IMR-90 (cell line): ENCODE data around the gene DOCK2. TPM values are rescaled to one million over a fixed set of nuclear protein-coding genes. Genes with fewer than 3 reads are reported as not detected.

Source experiments
- ATAC-seq: fragments of 200-7000 bp; cut with Tn5 transposase; 2 replicates; pipeline ENCODE4 v1.9.1; 2020; ENCODE audit warnings: low read depth, mild to moderate bottlenecking, moderate library complexity
- BruUV-seq: library from RNA; stranded (reverse); fragments of 400-500 nt; replicated peaks from 2 replicates; lab custom pipeline; 2021; lab: Mats Ljungman, UMichigan
- CTCF ChIA-PET: fragments of 300-600 bp; formaldehyde crosslinking; extraction: SDS; loops from one replicate; lab custom pipeline; 2021; ENCODE audit warnings: antibody characterized with exemption; lab: Yijun Ruan, JAX
- POLR2A ChIA-PET: fragments of 300-600 bp; sonication (Branson Sonifier 250); formaldehyde crosslinking; loops from one replicate; lab custom pipeline; 2022; ENCODE audit warnings: antibody characterized with exemption; ENCODE audit not compliant: unreplicated experiment; lab: Charles Lee
- DNase-seq: peaks from one replicate; pipeline ENCODE4 v3.0.0; 2013
- H2AFZ ChIP-seq: replicated peaks from 2 replicates; pipeline ENCODE3; 2013; ENCODE audit warnings: low read length, mild to moderate bottlenecking; ENCODE audit not compliant: poor library complexity
- H2AK5ac ChIP-seq: 2 replicates; pipeline ENCODE4 v1.6.1; 2013; ENCODE audit warnings: low read depth, low read length, inconsistent platforms
- H2AK9ac ChIP-seq: replicated peaks from 2 replicates; pipeline ENCODE3; 2013; ENCODE audit warnings: mild to moderate bottlenecking, low read depth, low read length, moderate library complexity; ENCODE audit not compliant: poor library complexity
- H2BK120ac ChIP-seq: 2 replicates; pipeline ENCODE4 v1.6.1; 2013; ENCODE audit warnings: low read depth, low read length, inconsistent platforms
- H2BK15ac ChIP-seq: 3 replicates; pipeline ENCODE4 v1.6.1; 2013; ENCODE audit warnings: low read depth, low read length, inconsistent platforms
- H2BK20ac ChIP-seq: 2 replicates; pipeline ENCODE4 v1.6.1; 2013; ENCODE audit warnings: low read depth, mild to moderate bottlenecking, inconsistent platforms, low read length, moderate library complexity
- H2BK5ac ChIP-seq: 2 replicates; pipeline ENCODE4 v1.6.1; 2013; ENCODE audit warnings: mild to moderate bottlenecking, low read depth, low read length, inconsistent platforms; ENCODE audit not compliant: poor library complexity, severe bottlenecking
- H3K14ac ChIP-seq: replicated peaks from 2 replicates; pipeline ENCODE4 v1.6.1; 2013; ENCODE audit warnings: low read depth, low read length, inconsistent platforms
- H3K18ac ChIP-seq: 2 replicates; pipeline ENCODE4 v1.6.1; 2013; ENCODE audit warnings: low read depth, low read length, control low read depth
- H3K23ac ChIP-seq: 2 replicates; pipeline ENCODE4 v1.6.1; 2013; ENCODE audit warnings: low read depth, low read length, inconsistent platforms
- H3K27ac ChIP-seq: 2 replicates; pipeline ENCODE4 v1.5.1; 2013; ENCODE audit warnings: mild to moderate bottlenecking, control low read depth, low read length; ENCODE audit not compliant: insufficient read depth
- H3K27me3 ChIP-seq: 2 replicates; pipeline ENCODE4 v1.6.1; 2013; ENCODE audit warnings: low read length; ENCODE audit not compliant: control insufficient read depth, insufficient read depth
- H3K36me3 ChIP-seq: 2 replicates; pipeline ENCODE4 v1.6.1; 2013; ENCODE audit warnings: low read length, mixed read lengths; ENCODE audit not compliant: control insufficient read depth, insufficient read depth
- H3K4ac ChIP-seq: 2 replicates; pipeline ENCODE4 v1.6.1; 2013; ENCODE audit warnings: low read depth, low read length, inconsistent platforms
- H3K4me1 ChIP-seq: 2 replicates; pipeline ENCODE4 v1.6.1; 2013; ENCODE audit warnings: low read length, mixed read lengths; ENCODE audit not compliant: control insufficient read depth, insufficient read depth
- H3K4me2 ChIP-seq: 2 replicates; pipeline ENCODE4 v1.6.1; 2013; ENCODE audit warnings: low read depth, mild to moderate bottlenecking, control low read depth, low read length, moderate library complexity
- H3K4me3 ChIP-seq: 2 replicates; pipeline ENCODE4 v1.5.1; 2013; ENCODE audit warnings: low read depth, mild to moderate bottlenecking, control low read depth, low read length, moderate library complexity; ENCODE audit not compliant: insufficient read depth
- H3K56ac ChIP-seq: 2 replicates; pipeline ENCODE4 v1.6.1; 2013; ENCODE audit warnings: low read length, inconsistent platforms; ENCODE audit not compliant: insufficient read depth; ENCODE audit errors: extremely low read depth
- H3K79me1 ChIP-seq, 2 experiments: 2 replicates each; pipeline ENCODE4 v1.6.1; 2013; ENCODE audit warnings: low read length in 2 of 2, inconsistent platforms in 1 of 2, low read depth in 1 of 2
- H3K9ac ChIP-seq: 2 replicates; pipeline ENCODE4 v1.6.1; 2013; ENCODE audit warnings: low read depth, low read length, control low read depth
- H3K9me1 ChIP-seq: 2 replicates; pipeline ENCODE4 v1.6.1; 2013; ENCODE audit warnings: low read length, inconsistent platforms; ENCODE audit not compliant: insufficient read depth
- H3K9me3 ChIP-seq: 2 replicates; pipeline ENCODE4 v1.6.1; 2013; ENCODE audit warnings: low read length; ENCODE audit not compliant: control insufficient read depth, insufficient read depth
- H4K20me1 ChIP-seq: 2 replicates; pipeline ENCODE4 v1.6.1; 2013; ENCODE audit warnings: low read length, inconsistent platforms; ENCODE audit not compliant: insufficient read depth
- H4K5ac ChIP-seq: 2 replicates; pipeline ENCODE4 v1.6.1; 2013; ENCODE audit warnings: mild to moderate bottlenecking, low read depth, low read length, control low read depth
- H4K8ac ChIP-seq, 2 experiments: 2 replicates each; pipeline ENCODE4 v1.6.1; 2013; ENCODE audit warnings: low read depth in 2 of 2, low read length in 2 of 2, control low read depth in 1 of 2, inconsistent platforms in 1 of 2
- H4K91ac ChIP-seq: 2 replicates; pipeline ENCODE4 v1.6.1; 2013; ENCODE audit warnings: low read depth, low read length, inconsistent platforms; ENCODE audit not compliant: insufficient read depth
- BHLHE40 ChIP-seq: fragments of 150-350 bp; IDR thresholded peaks from 2 replicates; pipeline ENCODE4 v1.6.1; 2016; ENCODE audit warnings: mild to moderate bottlenecking, low read depth, low read length
- CEBPB ChIP-seq: IDR thresholded peaks from 2 replicates; pipeline ENCODE4 v1.6.1; 2012; ENCODE audit warnings: low read depth, low read length, improper control_type of control experiment
- CHD1 ChIP-seq: IDR thresholded peaks from 2 replicates; pipeline ENCODE4 v1.6.1; 2012; ENCODE audit warnings: low read depth, low read length, improper control_type of control experiment
- CTCF ChIP-seq: conservative IDR thresholded peaks from 2 replicates; pipeline ENCODE4 v1.5.1; 2012; ENCODE audit warnings: mild to moderate bottlenecking, low read depth, low read length, improper control_type of control experiment
- ELK1 ChIP-seq: fragments of 150-350 bp; IDR thresholded peaks from 2 replicates; pipeline ENCODE4 v1.6.1; 2016; ENCODE audit warnings: low read depth, mild to moderate bottlenecking, low read length, moderate library complexity, borderline replicate concordance
- FOS ChIP-seq: fragments of 150-350 bp; IDR thresholded peaks from 2 replicates; pipeline ENCODE4 v1.6.1; 2016; ENCODE audit warnings: low read depth, low read length
- MAFK ChIP-seq: IDR thresholded peaks from 2 replicates; pipeline ENCODE4 v1.6.1; 2012; ENCODE audit warnings: low read depth, low read length, improper control_type of control experiment
- MXI1 ChIP-seq: IDR thresholded peaks from 2 replicates; pipeline ENCODE4 v1.6.1; 2012; ENCODE audit warnings: low read depth, mild to moderate bottlenecking, low read length, moderate library complexity, borderline replicate concordance
- NFE2L2 ChIP-seq: fragments of 150-350 bp; IDR thresholded peaks from 2 replicates; pipeline ENCODE4 v1.6.1; 2016; ENCODE audit warnings: low read depth, mild to moderate bottlenecking, low read length
- POLR2A ChIP-seq: IDR thresholded peaks from 2 replicates; pipeline ENCODE4 v1.6.1; 2012; ENCODE audit warnings: mild to moderate bottlenecking, low read depth, low read length
- RAD21 ChIP-seq: IDR thresholded peaks from 2 replicates; pipeline ENCODE4 v1.6.1; 2012; ENCODE audit warnings: low read length, improper control_type of control experiment
- RFX5 ChIP-seq: IDR thresholded peaks from 2 replicates; pipeline ENCODE4 v1.8.0; 2012; ENCODE audit warnings: low read depth, mild to moderate bottlenecking, low read length, moderate library complexity
- SMC3 ChIP-seq: fragments of 150-350 bp; IDR thresholded peaks from 2 replicates; pipeline ENCODE4 v1.6.1; 2016; ENCODE audit warnings: low read depth, mild to moderate bottlenecking, antibody characterized with exemption, low read length, moderate library complexity
- WGBS, 2 experiments: methylation state at CpG; one replicate each; pipeline versions ENCODE4 v1.1.5 to v1.1.7; 2013; ENCODE audit warnings: missing lambda C conversion rate in 2 of 2; ENCODE audit not compliant: insufficient read length in 1 of 2; ENCODE audit errors: extremely low coverage in 2 of 2; 5-methylcytosine and 5-hydroxymethylcytosine counted together
- dilution Hi-C: fragments of 300-500 bp; cut with HindIII; formaldehyde crosslinking; loops from one replicate; pipeline ENCODE4 v1.14.3; 2018; ENCODE audit warnings: low sequenced_read_pairs; ENCODE audit not compliant: unreplicated experiment
- in situ Hi-C: fragments of 300-500 bp; cut with MboI; formaldehyde crosslinking; loops from 3 replicates; pipeline ENCODE4 v1.14.3; 2019; ENCODE audit warnings: low sequenced_read_pairs, inconsistent platforms, mixed read lengths
- intact Hi-C: fragments of 100-400 bp; cut with micrococcal nuclease; formaldehyde crosslinking; loops from 2 replicates; pipeline ENCODE4 v1.10.0; 2022
- polyA plus RNA-seq, 3 experiments: library from polyadenylated mRNA; depleted of rRNA; stranded (reverse); fragments of >200 nt; gene quantifications; 2 replicates each; pipeline ENCODE4 v1.2.3, GENCODE V29; 2012; ENCODE audit warnings: low replicate concordance in 1 of 3
- total RNA-seq: library from RNA; depleted of rRNA; stranded (reverse); fragments of >200 nt; gene quantifications from 2 replicates; pipeline ENCODE4 v1.2.3, GENCODE V29; 2012

Gene DOCK2
- total and polyA plus RNA-seq, 2 of the 4 experiments (the other 2 are of a cell fraction) = 0.72 to 3.0 TPM

- H3K9me1 ChIP-seq = no peaks in the 10 kb centered on the region
- no peaks in the 10 kb centered on the region for H3K27me3 ChIP-seq
- no peak overlapping the region for H3K9ac ChIP-seq
- H2AK5ac ChIP-seq = no peak overlapping the region
- ChIA-PET POLR2A (no interaction called here), CTCF (no interaction called here)
- H2BK120ac ChIP-seq = no peak overlapping the region
- no peak overlapping the region for H2BK20ac ChIP-seq
- peak overlapping the region; percentile 13 for H2AFZ ChIP-seq
- no peak overlapping the region for H4K5ac ChIP-seq
- ATAC-seq (no peak), DNase-seq (no peak)
- BruUV-seq = no TSS peak
- no peaks in the 10 kb centered on the region for H3K79me1 ChIP-seq
- H3K18ac ChIP-seq = no peak overlapping the region
- H4K8ac ChIP-seq = no peak overlapping the region
- 20% methylated on average over 1 of the region's 3 CpGs; no CpG with 5 or more reads in 1 of the 2 experiments for WGBS, 2 experiments
- H3K56ac ChIP-seq = no peak overlapping the region
- peaks cover 4% of the 10 kb centered on the region for H3K9me3 ChIP-seq
- no peak overlapping the region for H4K91ac ChIP-seq
- no peak overlapping the region for H3K23ac ChIP-seq
- no peak overlapping the region for H2BK15ac ChIP-seq
- TF ChIP-seq MAFK (no peak), RFX5 (no peak), MXI1 (no peak), BHLHE40 (no peak), CHD1 (no peak), ELK1 (no peak), CEBPB (no peak), NFE2L2 (no peak), SMC3 (no peak), CTCF (no peak), FOS (no peak), RAD21 (no peak), POLR2A (no peak)
- H3K14ac ChIP-seq = no peak overlapping the region
- 0 out of 2 replicates have a peak, but pooled peaks cover 1% of the 10 kb centered on the region for H3K36me3 ChIP-seq
- H2AK9ac ChIP-seq = no peak overlapping the region
- no peak overlapping the region for H3K4me2 ChIP-seq
- H3K4ac ChIP-seq = no peak overlapping the region
- H3K27ac ChIP-seq = no peak overlapping the region
- no peak overlapping the region for H3K4me3 ChIP-seq
- H2BK5ac ChIP-seq = no peak overlapping the region
- in situ Hi-C loops = no loop called here
- no peaks in the 10 kb centered on the region for H4K20me1 ChIP-seq
- dilution Hi-C loops = no loop called here
- intact Hi-C loops = no loop called here
- no peaks in the 10 kb centered on the region for H3K4me1 ChIP-seq
These were observed 27.4 kb upstream of the DOCK2 start for GRCh38 chr5:169609716-169610115.
